Esophagus muscularis mucosa (tissue), 4 donors: ENCODE measurements around the gene HSD11B2. TPM values are rescaled to one million over a fixed set of nuclear protein-coding genes. Genes with fewer than 3 reads are reported as not detected.
A peak's percentile ranks its signal among the peaks of the same experiment; 100 is the strongest.

Experiments
- DNase-seq: peaks from one replicate; pipeline ENCODE4 v3.0.0-alpha.2; 2017; ENCODE audit errors: extremely low spot score
- H3K27ac ChIP-seq, 4 donors: fragments of 200-600 bp; sonication (generic); replicated peaks in 1 of 4; 1 replicate in 3 of 4; 2 replicates in 1 of 4; pipeline ENCODE4 v1.5.1; 2016 to 2019; ENCODE audit warnings: mild to moderate bottlenecking in 1 of 4
- H3K27me3 ChIP-seq, 4 donors: fragments of 200-600 bp; sonication (generic); one replicate each; pipeline versions ENCODE4 v1.5.1 to v1.6.0; 2016 to 2019
- H3K36me3 ChIP-seq, 4 donors: fragments of 200-600 bp; sonication (generic); one replicate each; pipeline ENCODE4 v1.5.1; 2016 to 2019
- H3K4me1 ChIP-seq, 4 donors: fragments of 200-600 bp; sonication (generic); one replicate each; pipeline ENCODE4 v1.5.1; 2016 to 2019
- H3K4me3 ChIP-seq, 4 donors: fragments of 200-600 bp; sonication (generic); 1 replicate in 2 of 4; 2 replicates in 2 of 4; pipeline ENCODE4 v1.5.1; 2016 to 2019; ENCODE audit warnings: mild to moderate bottlenecking in 4 of 4, moderate library complexity in 1 of 4
- H3K9me3 ChIP-seq, 4 donors: fragments of 200-600 bp; sonication (generic); 1 replicate in 3 of 4; 2 replicates in 1 of 4; pipeline ENCODE4 v1.5.1; 2016 to 2019
- CTCF ChIP-seq, 3 experiments: fragments of 200-600 bp in 2 of 3; fragments of 450-650 bp in 1 of 3; sonication (generic) in 2 of 3; IDR thresholded peaks; one replicate each; pipeline ENCODE4 v1.5.1; 2017 to 2019; ENCODE audit warnings: antibody characterized with exemption in 3 of 3, mild to moderate bottlenecking in 2 of 3, moderate library complexity in 1 of 3
- EP300 ChIP-seq: sonication (generic); formaldehyde crosslinking; IDR thresholded peaks from one replicate; pipeline ENCODE4 v1.6.1; 2017; ENCODE audit warnings: antibody characterized with exemption
- POLR2A ChIP-seq: fragments of 450-650 bp; IDR thresholded peaks from one replicate; pipeline ENCODE4 v1.6.1; 2017; ENCODE audit warnings: antibody characterized with exemption, moderate library complexity, mild to moderate bottlenecking, low read depth
- POLR2AphosphoS5 ChIP-seq, 2 donors: sonication (generic); formaldehyde crosslinking; IDR thresholded peaks; one replicate each; pipeline ENCODE4 v1.6.1; 2017; ENCODE audit warnings: antibody characterized with exemption in 2 of 2
- WGBS: methylation state at CpG from one replicate; pipeline ENCODE4 v1.1.5; 2018; 5-methylcytosine and 5-hydroxymethylcytosine counted together
- intact Hi-C: fragments of 100-400 bp; cut with DNase I; formaldehyde crosslinking; loops from one replicate; pipeline ENCODE4 v1.15.1; 2023
- total RNA-seq, 4 donors: library from RNA; depleted of rRNA; stranded (reverse); fragments of >200 nt; gene quantifications; one replicate each; pipeline versions ENCODE4 v1.1.0 to v1.2.1, GENCODE V29; 2016

The HSD11B2 gene
- total RNA-seq, 4 donors from 2014 or later, result 0.42 to 2.2 (median 1.1) TPM; not detected in 1

GRCh38 chr16:67446968-67447507, 16.1 kb downstream of the HSD11B2 start:
- Histone ChIP-seq H3K9me3 (no peaks in the 10 kb centered on the region), H3K4me1 (peaks cover 87 to 98% (median 94%) of the 10 kb centered on the region in 4 donors), H3K27ac (peak overlapping the region; percentile 33 to 44 (median 38)), H3K36me3 (peaks cover 0 to 79% (median 41%) of the 10 kb centered on the region in 4 donors), H3K4me3 (no peak overlapping the region), H3K27me3 (no peaks in the 10 kb centered on the region)
- 54% methylated on average over 7 of the region's 8 CpGs for WGBS
- TF ChIP-seq POLR2A (no peak), EP300 (no peak), POLR2AphosphoS5 (IDR thresholded peaks at IDR 0.05) (no peak), CTCF (IDR thresholded peaks at IDR 0.05) (no peak)
- no peak for DNase-seq
- intact Hi-C loops, result no loop called here

GRCh38 chr16:67447508-67448076, 16.7 kb downstream of the HSD11B2 start:
- Histone ChIP-seq H3K36me3 (peaks cover 0 to 79% (median 44%) of the 10 kb centered on the region in 4 donors), H3K27ac (peak overlapping the region in 3 of 4 donors; percentile 33 to 44 (median 43)), H3K4me3 (no peak overlapping the region), H3K4me1 (peaks cover 85 to 99% (median 92%) of the 10 kb centered on the region in 4 donors), H3K27me3 (no peaks in the 10 kb centered on the region), H3K9me3 (no peaks in the 10 kb centered on the region)
- TF ChIP-seq POLR2A, result no peak
- peak; percentile 16 to 37 (median 23) for TF ChIP-seq CTCF (IDR thresholded peaks at IDR 0.05)
- no peak for DNase-seq
- intact Hi-C loops, result no loop called here
- WGBS, result 67% methylated on average over 5 of the region's 6 CpGs

- H3K9me3 ChIP-seq, result no peaks in the 10 kb centered on the region
- H3K4me1 ChIP-seq, result peaks cover 75 to 94% (median 88%) of the 10 kb centered on the region in 4 donors
- H3K27ac ChIP-seq, result no peak overlapping the region
- WGBS, result 99% methylated on average over 5 of the region's 5 CpGs
- no peak for DNase-seq
- peaks cover 6 to 79% (median 51%) of the 10 kb centered on the region in 4 donors for H3K36me3 ChIP-seq
- no peak overlapping the region for H3K4me3 ChIP-seq
- no peaks in the 10 kb centered on the region for H3K27me3 ChIP-seq
- intact Hi-C loops, result no loop called here
- TF ChIP-seq POLR2AphosphoS5 (IDR thresholded peaks at IDR 0.05) (no peak), CTCF (IDR thresholded peaks at IDR 0.05) (no peak), EP300 (no peak), POLR2A (no peak)
Measured at GRCh38 chr16:67448580-67448979, 17.7 kb downstream of the HSD11B2 start.

- DNase-seq, result no peak
- Histone ChIP-seq H3K36me3 (peaks cover 6 to 73% (median 48%) of the 10 kb centered on the region in 4 donors), H3K27me3 (no peaks in the 10 kb centered on the region), H3K27ac (no peak overlapping the region), H3K9me3 (no peaks in the 10 kb centered on the region), H3K4me3 (no peak overlapping the region), H3K4me1 (peaks cover 70 to 90% (median 80%) of the 10 kb centered on the region in 4 donors)
- TF ChIP-seq EP300 (no peak), POLR2A (no peak), POLR2AphosphoS5 (IDR thresholded peaks at IDR 0.05) (no peak), CTCF (IDR thresholded peaks at IDR 0.05) (no peak)
- no CpG with 5 or more reads among the region's 2 CpGs for WGBS
- intact Hi-C loops, result no loop called here
Measured at GRCh38 chr16:67449336-67449735, 18.4 kb downstream of the HSD11B2 start.
